ENCODE data around the gene ZNF57.

- TF ChIP-seq CTCF (IDR thresholded peaks at IDR 0.05 in 8 of 11, conservative IDR thresholded peaks at IDR 0.05 in 3 of 11): no peak
- no peak for TF ChIP-seq POLR2A (IDR thresholded peaks at IDR 0.05)
Observed at GRCh38 chr19:2896694-2897093, 4.0 kb upstream of the ZNF57 start.
